Coronary artery (tissue), 2 donors: ENCODE data around the gene REEP6.
"Not testable (repeated sequence)": the region's sequence is repeated elsewhere in the genome, so short reads cannot be mapped to it uniquely, and the experiment has no call there.

Experiments used
- DNase-seq: peaks from one replicate; pipeline ENCODE4 v3.0.0-alpha.2; 2017; ENCODE audit warnings: low spot score
- H3K27ac ChIP-seq, 2 donors: fragments of 200-600 bp; sonication (generic); one replicate each; pipeline ENCODE4 v1.5.1; 2016 to 2019
- H3K4me3 ChIP-seq: fragments of 200-600 bp; sonication (generic); 2 replicates; pipeline ENCODE4 v1.5.1; 2016; ENCODE audit warnings: mild to moderate bottlenecking, moderate library complexity
- CTCF ChIP-seq: fragments of 200-600 bp; sonication (generic); IDR thresholded peaks from one replicate; pipeline ENCODE4 v1.5.1; 2019; ENCODE audit warnings: antibody characterized with exemption

Gene REEP6

GRCh38 chr19:1531587-1531986 lies 40.6 kb downstream of the REEP6 start:
- Histone ChIP-seq H3K4me3 (no peak overlapping the region), H3K27ac (no peak overlapping the region)
- TF ChIP-seq CTCF, result no peak
- DNase-seq, result no peak

GRCh38 chr19:1532003-1532402 lies 41.0 kb downstream of the REEP6 start:
- Histone ChIP-seq H3K27ac (no peak overlapping the region), H3K4me3 (no peak overlapping the region)
- DNase-seq, result no peak
- TF ChIP-seq CTCF, result no peak

- no peak for TF ChIP-seq CTCF
- Histone ChIP-seq H3K27ac (no peak overlapping the region), H3K4me3 (no peak overlapping the region)
- DNase-seq, result no peak
These were observed 42.6 kb downstream of the REEP6 start for GRCh38 chr19:1533510-1534150.

GRCh38 chr19:1534972-1535371 lies 44.0 kb downstream of the REEP6 start:
- no peak for TF ChIP-seq CTCF
- no peak overlapping the region for H3K4me3 ChIP-seq
- DNase-seq, result no peak
- H3K27ac ChIP-seq, result no peak overlapping the region

GRCh38 chr19:1535699-1536098 lies 44.7 kb downstream of the REEP6 start:
- not testable (repeated sequence) for DNase-seq, H3K27ac ChIP-seq, H3K4me3 ChIP-seq

GRCh38 chr19:1538978-1539377 lies 48.0 kb downstream of the REEP6 start:
- Histone ChIP-seq H3K4me3 (no peak overlapping the region), H3K27ac (no peak overlapping the region)
- DNase-seq, result no peak
- no peak for TF ChIP-seq CTCF

GRCh38 chr19:1539749-1540148 lies 48.8 kb downstream of the REEP6 start:
- H3K4me3 ChIP-seq, DNase-seq, H3K27ac ChIP-seq: not testable (repeated sequence)

GRCh38 chr19:1540365-1540925 lies 49.5 kb downstream of the REEP6 start:
- no peak for DNase-seq
- no peak for TF ChIP-seq CTCF
- Histone ChIP-seq H3K27ac (no peak overlapping the region), H3K4me3 (no peak overlapping the region)
